PFSK-1 (cell line): ENCODE results near the gene LMO2.

Experiments used
- FOXP2 ChIP-seq: optimal IDR thresholded peaks from 2 replicates; pipeline ENCODE3; 2011; ENCODE audit warnings: borderline replicate concordance, control low read depth, inconsistent platforms; ENCODE audit not compliant: insufficient read depth; ENCODE audit errors: extremely low read length, extremely low read depth
- POLR2AphosphoS5 ChIP-seq: IDR thresholded peaks from 2 replicates; pipeline ENCODE4 v1.6.1; 2012; ENCODE audit warnings: low read depth, mild to moderate bottlenecking, control low read depth, low read length, moderate library complexity
- REST ChIP-seq, 2 experiments: IDR thresholded peaks; 2 replicates each; pipeline versions ENCODE4 v1.6.1 to v1.8.0; 2011 to 2012; ENCODE audit warnings: low read depth in 2 of 2, low read length in 2 of 2, control low read depth in 1 of 2, inconsistent platforms in 1 of 2, mild to moderate bottlenecking in 1 of 2, moderate library complexity in 1 of 2; ENCODE audit not compliant: insufficient read depth in 1 of 2
- SIN3A ChIP-seq: IDR thresholded peaks from 2 replicates; pipeline ENCODE4 v1.6.1; 2012; ENCODE audit warnings: mild to moderate bottlenecking, low read length, moderate library complexity, borderline replicate concordance; ENCODE audit not compliant: insufficient read depth
- TAF1 ChIP-seq: IDR thresholded peaks from 2 replicates; pipeline ENCODE4 v1.6.1; 2012; ENCODE audit warnings: low read length, control low read depth, borderline replicate concordance; ENCODE audit not compliant: insufficient read depth

GRCh38 chr11:33920838-33921613 is 29.1 kb upstream of the LMO2 start:
- TF ChIP-seq POLR2AphosphoS5, result no peak
- no peak for TF ChIP-seq TAF1
- TF ChIP-seq REST (IDR thresholded peaks at IDR 0.05; ENCODE audit: insufficient read depth in 1 of 2, low read depth in 2 of 2, low read length in 2 of 2), result no peak
- no peak for TF ChIP-seq FOXP2
- no peak for TF ChIP-seq SIN3A
